ENCODE results near the gene TMEM140.

DNA sequence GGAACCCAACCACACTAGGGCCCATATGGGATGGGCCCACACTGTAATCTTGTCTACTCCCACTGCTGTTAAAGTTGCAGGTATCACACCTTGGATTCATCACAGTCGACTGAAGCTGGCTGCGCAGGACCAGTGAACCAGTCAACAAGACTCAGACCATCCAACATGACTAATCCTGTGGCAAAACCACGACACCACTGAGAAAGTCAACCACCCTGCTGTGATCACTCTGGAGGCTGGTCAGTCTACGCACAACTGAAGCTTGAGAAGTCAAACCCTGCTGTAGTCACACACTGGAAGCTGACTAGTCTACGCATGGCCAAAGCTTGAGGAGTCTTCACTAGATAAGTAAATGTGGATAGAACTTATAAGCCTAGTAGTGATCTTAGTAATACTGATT, 32.2 kb downstream of the TMEM140 start:
- TF ChIP-seq CTCF (IDR thresholded peaks at IDR 0.05) (no peak), POLR2AphosphoS5 (IDR thresholded peaks at IDR 0.05) (no peak)
